Activated T-cell treated with anti-CD3 and anti-CD28 coated beads, Interleukin-2, amount 50 U/mL, for 4 hours (primary cell): ENCODE results near the gene RPL6. TPM values are rescaled to one million over a fixed set of nuclear protein-coding genes. Genes with fewer than 3 reads are reported as not detected.
"Not testable (repeated sequence)": the region's sequence is repeated elsewhere in the genome, so short reads cannot be mapped to it uniquely, and the experiment has no call there.

Experiments
- ATAC-seq, 2 donors: fragments of 200-7000 bp; cut with Tn5 transposase; one replicate each; pipeline ENCODE4 v1.10.0; 2021
- DNase-seq: peaks from one replicate; pipeline ENCODE4 v3.0.0-alpha.2; 2020
- H3K27me3 Mint-ChIP-seq: one replicate; pipeline ENCODE4 v1.8.0; 2021; ENCODE audit warnings: low read depth, mixed read lengths
- H3K36me3 Mint-ChIP-seq: one replicate; pipeline ENCODE4 v1.8.0; 2022; ENCODE audit warnings: mixed read lengths; ENCODE audit not compliant: insufficient read depth
- H3K4me1 Mint-ChIP-seq: one replicate; pipeline ENCODE4 v1.8.0; 2021; ENCODE audit warnings: low read depth, mixed read lengths
- H3K4me3 Mint-ChIP-seq: one replicate; pipeline ENCODE4 v1.8.0; 2021; ENCODE audit warnings: mild to moderate bottlenecking, moderate library complexity, mixed read lengths
- H3K9me3 Mint-ChIP-seq: one replicate; pipeline ENCODE4 v1.8.0; 2021; ENCODE audit warnings: mixed read lengths
- total RNA-seq, 3 donors: library from RNA; stranded (reverse); gene quantifications; one replicate each; pipeline ENCODE4 v1.2.1, GENCODE V29; 2021

The RPL6 gene
- total RNA-seq, 3 donors from 2014 or later, result 2,303 to 2,443 (median 2,407) TPM

DNA sequence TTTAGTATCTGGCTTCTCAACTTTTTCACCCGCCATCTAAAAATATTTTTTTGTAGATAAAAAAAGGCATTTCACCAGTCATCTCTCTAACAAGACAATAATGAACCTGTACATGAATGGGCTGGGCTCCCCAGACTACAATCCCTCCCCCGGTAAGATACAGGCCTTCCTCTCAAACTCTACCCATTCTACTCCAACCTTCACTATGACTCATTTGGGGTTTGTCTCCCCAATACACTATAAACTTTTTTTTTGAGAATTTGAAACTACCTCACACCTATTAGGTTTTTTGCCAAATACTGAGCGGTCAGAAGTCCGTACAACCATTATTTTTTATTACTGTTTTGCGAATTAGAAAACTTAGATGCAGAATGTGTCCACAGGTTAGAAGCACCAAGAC, 784 bp downstream of the RPL6 start:
- DNase-seq (peak; percentile 23), ATAC-seq (peak; percentile 38 to 46)

DNA sequence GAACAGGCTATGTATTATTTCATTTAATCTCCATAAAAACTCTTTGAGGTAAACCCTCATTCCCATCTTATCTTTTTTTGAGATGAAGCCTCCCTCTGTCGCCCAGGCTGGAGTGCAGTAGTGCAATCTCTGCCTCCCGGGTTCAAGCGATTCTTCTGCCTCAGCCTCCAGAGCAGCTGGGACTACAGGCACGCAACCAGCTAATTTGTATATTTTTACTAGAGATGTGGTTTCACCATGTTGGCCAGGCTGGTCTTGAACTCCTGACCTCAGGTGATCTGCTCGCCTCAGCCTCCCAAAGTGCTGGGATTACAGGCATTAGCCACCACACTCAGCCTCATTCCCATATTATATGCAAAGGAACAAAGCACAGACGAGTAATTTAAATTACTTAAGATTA, 1.7 kb downstream of the RPL6 start:
- not testable (repeated sequence) for ATAC-seq, DNase-seq, H3K27me3 Mint-ChIP-seq, H3K9me3 Mint-ChIP-seq
- Mint-ChIP-seq H3K4me1 (peaks cover 39% of the 10 kb centered on the region), H3K4me3 (peak overlapping the region; percentile 99), H3K36me3 (peaks cover 45% of the 10 kb centered on the region)

More for the DNA sequence above, 784 bp downstream of the RPL6 start:
- Mint-ChIP-seq H3K4me1 (peaks cover 39% of the 10 kb centered on the region), H3K9me3 (no peaks in the 10 kb centered on the region), H3K36me3 (peaks cover 45% of the 10 kb centered on the region), H3K4me3 (peak overlapping the region; percentile 99), H3K27me3 (no peaks in the 10 kb centered on the region)

DNA sequence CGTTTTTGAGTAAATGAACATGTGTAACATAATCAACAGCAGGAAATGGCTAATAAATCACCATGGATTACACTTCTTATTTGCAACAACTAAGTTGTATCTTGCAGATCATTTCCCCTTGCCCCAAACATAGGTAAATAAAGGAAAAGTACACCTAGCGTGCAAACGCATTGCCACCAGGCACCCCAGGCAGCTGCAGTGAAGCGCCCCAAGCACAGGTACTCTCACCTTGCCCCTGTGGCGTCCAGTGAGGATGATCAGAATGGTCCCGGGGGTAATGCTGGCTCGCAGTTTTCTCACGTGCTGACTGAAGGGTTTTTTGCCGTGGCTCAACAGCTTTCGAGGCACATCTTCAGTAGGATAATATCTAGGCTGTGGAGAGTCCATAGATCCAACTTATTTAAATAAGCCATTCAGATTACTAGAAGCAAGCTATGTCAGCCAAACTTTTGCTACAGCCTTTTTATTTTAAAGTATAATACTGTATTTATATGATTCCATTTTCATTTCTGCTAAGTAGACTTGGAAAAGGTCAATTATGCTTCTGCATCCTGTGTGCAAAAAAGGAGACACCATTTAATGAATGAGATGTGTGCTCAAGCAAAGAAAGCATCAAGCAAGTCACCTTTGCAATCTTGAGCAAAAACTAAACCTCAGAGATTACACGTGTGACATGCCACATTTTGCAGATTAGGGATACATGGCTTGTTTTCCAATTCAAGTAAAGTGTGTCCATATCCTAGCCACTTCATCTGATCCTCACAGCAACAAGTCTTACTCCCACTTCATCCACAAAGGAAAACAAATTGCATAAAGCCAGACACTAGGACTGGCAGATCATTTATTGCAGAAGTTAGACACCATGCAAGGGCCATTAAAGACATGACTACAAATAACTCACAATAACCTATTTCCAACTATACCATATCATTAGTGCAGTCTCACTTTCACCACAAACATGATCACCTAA, 2.6 kb downstream of the RPL6 start:
- Mint-ChIP-seq H3K27me3 (no peaks in the 10 kb centered on the region), H3K4me1 (peaks cover 39% of the 10 kb centered on the region), H3K36me3 (peaks cover 45% of the 10 kb centered on the region), H3K9me3 (no peaks in the 10 kb centered on the region), H3K4me3 (peak overlapping the region; percentile 99)
- ATAC-seq, result no peak
- DNase-seq, result no peak

DNA sequence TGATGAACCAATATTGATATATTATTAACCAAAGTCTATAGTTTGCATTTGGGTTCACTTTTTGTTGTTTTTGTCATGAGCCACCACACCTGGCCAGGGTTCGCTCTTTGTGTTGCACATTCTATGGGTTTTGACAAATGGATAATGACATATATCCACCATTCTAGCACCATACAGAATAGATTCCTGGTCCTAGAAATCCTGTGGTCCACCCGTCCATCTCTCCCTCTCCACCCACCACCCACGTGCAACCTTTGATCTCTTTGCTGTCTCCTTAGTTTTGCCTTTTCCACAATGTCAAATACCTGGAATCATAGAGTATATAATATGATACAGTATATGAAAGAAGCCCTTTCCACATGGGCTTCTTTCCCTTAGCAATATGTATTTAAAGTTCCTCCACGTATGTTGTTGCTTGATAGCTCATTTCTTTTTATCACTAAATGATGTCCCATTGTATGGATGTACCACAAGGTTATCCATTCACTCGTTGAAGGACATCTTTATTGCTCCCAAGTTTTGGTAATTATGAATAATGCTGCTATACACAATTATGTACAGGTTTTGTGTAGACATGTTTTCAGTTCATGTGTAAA, 7.4 kb downstream of the RPL6 start:
- Mint-ChIP-seq H3K9me3 (no peaks in the 10 kb centered on the region), H3K4me1 (peaks cover 17% of the 10 kb centered on the region), H3K27me3 (no peaks in the 10 kb centered on the region), H3K4me3 (no peak overlapping the region), H3K36me3 (peaks cover 23% of the 10 kb centered on the region)
- no peak for DNase-seq
- peak in 1 of 2 donors; percentile 29 for ATAC-seq

DNA sequence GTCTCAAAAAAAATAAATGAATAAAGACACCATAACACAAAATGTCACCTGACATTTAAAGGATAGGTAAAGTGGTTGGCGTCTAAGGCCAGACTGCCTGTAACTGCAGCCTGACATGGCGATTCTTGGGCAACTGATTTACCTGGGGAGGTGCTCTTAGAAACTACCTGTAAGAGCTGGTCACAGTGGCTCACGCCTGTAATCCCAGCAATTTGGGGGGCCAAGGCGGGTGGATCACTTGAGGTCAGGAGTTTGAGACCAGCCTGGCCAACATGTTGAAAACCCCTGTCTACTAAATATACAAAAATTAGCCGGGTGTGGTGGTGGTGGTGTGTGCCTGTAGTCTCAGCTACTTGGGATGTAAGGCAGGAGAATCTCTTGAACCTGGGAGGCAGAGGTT, 8.4 kb downstream of the RPL6 start:
- H3K4me3 Mint-ChIP-seq, result no peak overlapping the region
- H3K4me1 Mint-ChIP-seq, result peaks cover 9% of the 10 kb centered on the region
- ATAC-seq (no peak), DNase-seq (no peak)
- H3K27me3 Mint-ChIP-seq, result no peaks in the 10 kb centered on the region
- no peaks in the 10 kb centered on the region for H3K9me3 Mint-ChIP-seq
- H3K36me3 Mint-ChIP-seq, result peaks cover 15% of the 10 kb centered on the region

DNA sequence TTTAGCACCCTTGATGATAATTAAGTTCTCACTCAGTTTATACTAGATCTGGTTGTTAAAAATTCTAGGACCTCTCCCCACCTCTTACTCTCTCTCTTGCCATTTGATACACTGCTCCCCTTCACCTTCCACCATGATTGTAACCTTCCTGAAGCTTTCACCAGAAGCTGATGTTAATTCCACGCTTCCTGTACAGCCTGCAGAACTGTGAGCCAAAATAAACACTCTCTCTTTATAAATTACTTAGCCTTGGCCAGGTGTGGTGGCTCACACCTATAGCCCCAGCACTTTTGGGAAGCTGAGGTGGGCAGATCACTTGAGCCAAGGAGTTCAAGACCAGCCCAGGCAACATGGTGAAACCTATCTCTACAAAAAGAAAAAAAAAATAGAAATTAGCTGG, 16.1 kb downstream of the RPL6 start:
- Mint-ChIP-seq H3K36me3 (no peaks in the 10 kb centered on the region), H3K27me3 (peaks cover under 1% of the 10 kb centered on the region), H3K4me1 (no peaks in the 10 kb centered on the region), H3K4me3 (no peak overlapping the region), H3K9me3 (no peaks in the 10 kb centered on the region)
- ATAC-seq (no peak), DNase-seq (no peak)

DNA sequence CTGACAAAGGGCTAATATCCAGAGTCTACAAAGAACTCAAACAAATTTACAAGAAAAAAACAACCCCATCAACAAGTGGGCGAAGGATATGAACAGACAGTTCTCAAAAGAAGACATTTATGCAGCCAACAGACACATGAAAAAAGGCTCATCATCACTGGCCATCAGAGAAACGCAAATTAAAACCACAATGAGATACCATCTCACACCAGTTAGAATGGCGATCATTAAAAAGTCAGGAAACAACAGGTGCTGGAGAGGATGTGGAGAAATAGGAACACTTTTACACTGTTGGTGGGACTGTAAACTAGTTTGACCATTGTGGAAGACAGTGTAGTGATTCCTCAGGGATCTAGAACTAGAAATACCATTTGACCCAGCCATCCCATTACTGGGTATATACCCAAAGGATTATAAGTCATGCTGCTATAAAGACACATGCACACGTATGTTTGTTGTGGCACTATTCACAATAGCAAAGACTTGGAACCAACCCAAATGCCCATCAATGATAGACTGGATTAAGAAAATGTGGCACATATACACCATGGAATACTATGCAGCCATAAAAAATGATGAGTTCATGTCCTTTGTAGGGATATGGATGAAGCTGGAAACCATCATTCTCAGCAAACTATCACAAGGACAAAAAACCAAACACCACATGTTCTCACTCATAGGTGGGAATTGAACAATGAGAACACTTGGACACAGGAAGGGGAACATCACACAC, 19.3 kb downstream of the RPL6 start:
- DNase-seq, ATAC-seq, H3K4me3 Mint-ChIP-seq, H3K27me3 Mint-ChIP-seq, H3K36me3 Mint-ChIP-seq, H3K9me3 Mint-ChIP-seq: not testable (repeated sequence)
- peaks cover 11% of the 10 kb centered on the region for H3K4me1 Mint-ChIP-seq

DNA sequence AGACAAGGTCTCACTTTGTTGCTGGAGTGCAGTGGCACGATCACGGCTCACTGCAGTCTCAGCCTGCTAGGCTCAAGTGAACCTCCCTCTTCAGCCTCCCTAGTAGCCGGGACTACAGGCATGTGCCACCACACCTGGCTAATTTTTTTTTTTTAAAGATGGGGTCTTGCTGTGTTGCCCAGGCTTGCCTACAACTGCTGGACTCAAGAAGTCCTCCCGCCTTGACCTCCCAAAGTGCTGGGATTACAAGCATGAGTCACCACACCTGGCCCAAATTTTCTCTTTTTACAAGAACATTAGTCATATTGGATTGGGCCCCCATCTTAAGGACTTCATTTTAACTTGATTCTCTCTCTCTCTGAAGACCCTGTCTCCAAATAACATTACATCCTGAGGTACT, 20.2 kb downstream of the RPL6 start:
- Mint-ChIP-seq H3K4me1 (peaks cover 11% of the 10 kb centered on the region), H3K4me3 (no peak overlapping the region), H3K27me3 (peaks cover 3% of the 10 kb centered on the region), H3K9me3 (no peaks in the 10 kb centered on the region), H3K36me3 (no peaks in the 10 kb centered on the region)
- DNase-seq (no peak), ATAC-seq (no peak)

DNA sequence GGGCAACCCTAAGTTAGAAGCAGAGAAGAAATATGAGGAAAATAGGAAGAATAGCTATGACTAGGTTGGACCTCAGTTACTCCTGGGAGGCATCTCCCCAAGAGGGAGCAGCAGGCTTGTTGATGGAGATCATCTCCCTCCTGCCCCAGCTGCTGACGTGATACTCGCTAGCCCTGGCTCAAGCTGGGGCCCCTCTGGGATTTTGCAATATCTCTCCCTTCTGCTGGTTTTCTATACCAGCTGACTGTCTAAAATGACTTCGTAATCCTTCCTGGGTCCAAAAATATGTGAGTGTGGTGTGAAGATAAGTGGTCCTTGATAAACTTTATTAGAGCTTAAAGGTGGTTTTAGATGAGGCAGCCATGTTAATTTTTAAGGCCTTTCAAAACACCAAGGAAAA, 22.7 kb downstream of the RPL6 start:
- ATAC-seq (no peak), DNase-seq (no peak)
- Mint-ChIP-seq H3K4me3 (no peak overlapping the region), H3K9me3 (no peaks in the 10 kb centered on the region), H3K27me3 (peaks cover 3% of the 10 kb centered on the region), H3K4me1 (peaks cover 15% of the 10 kb centered on the region), H3K36me3 (no peaks in the 10 kb centered on the region)

DNA sequence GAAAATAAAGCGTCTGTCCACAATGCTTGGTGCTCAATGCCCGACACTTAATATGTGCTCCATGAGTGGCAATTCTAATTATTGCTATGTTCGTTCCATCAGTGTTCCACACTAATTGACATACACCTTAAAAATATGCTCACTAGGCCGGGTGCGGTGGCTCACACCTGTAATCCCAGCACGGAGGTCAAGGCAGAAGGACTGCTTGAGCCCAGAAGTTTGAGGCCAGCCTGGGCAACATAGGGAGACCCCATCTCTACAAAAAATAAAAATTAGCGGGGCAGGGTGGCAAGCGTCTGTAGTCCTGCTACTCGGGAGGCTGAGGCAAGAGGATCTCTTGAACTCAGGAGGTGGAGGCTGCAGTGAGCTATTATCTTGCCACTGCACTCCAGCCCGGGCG, 26.5 kb downstream of the RPL6 start:
- DNase-seq (no peak), ATAC-seq (no peak)
- H3K9me3 Mint-ChIP-seq, result no peaks in the 10 kb centered on the region
- H3K4me1 Mint-ChIP-seq, result peaks cover 33% of the 10 kb centered on the region
- H3K36me3 Mint-ChIP-seq, result no peaks in the 10 kb centered on the region
- peak overlapping the region; percentile 84 for H3K4me3 Mint-ChIP-seq
- H3K27me3 Mint-ChIP-seq, result no peaks in the 10 kb centered on the region

DNA sequence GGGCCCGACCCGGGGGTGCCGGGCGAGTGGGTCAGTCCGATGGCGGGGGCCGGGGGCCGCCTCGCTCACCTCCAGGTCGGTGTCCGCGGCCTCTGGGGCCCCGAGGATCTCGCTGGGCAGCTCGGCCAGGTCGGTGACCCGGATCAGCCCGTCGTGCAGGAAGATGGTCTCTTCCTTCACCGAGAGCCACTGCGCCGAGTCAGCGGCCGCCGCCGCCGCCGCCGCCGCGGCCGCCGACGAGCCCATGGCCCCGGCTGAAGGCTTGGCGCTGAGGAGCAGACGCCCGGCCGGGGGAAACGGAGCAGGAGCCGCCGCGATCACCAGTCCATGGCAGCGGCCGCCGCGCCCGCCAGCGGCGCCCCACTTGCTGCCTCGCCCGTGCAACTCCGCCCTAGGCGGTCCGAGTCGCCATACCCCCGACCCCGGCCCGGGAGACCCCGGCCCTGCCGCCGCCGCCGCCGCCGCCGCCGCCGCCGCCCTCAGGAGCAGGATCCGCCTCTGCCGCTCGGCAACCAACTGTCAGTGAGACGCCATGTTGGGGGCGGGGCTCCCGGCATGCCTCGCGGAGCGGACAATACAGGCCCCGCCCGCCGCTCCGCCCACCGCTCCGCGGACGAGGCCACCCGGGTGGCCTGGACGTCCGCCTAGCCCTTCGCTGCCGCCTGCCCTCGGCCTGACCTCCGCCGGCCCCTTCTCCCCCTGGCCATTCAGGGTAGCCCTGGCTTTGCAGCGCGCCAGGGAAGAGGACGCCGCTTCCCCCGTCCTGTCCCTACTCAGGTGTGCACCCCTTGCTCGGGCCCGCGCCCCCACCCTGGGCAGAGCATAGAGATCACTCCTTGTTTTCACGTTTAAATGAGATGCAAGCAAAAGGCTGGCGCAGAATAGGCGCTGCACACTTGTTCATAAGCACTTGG, 27.3 kb downstream of the RPL6 start, which contains the start of gene HECTD4:
Gene HECTD4, minus strand, starts transcription at position 549 of the 914 bp plus-strand sequence. Its CDS starts 303 bp downstream, at position 246.
- no peaks in the 10 kb centered on the region for H3K27me3 Mint-ChIP-seq

DNA sequence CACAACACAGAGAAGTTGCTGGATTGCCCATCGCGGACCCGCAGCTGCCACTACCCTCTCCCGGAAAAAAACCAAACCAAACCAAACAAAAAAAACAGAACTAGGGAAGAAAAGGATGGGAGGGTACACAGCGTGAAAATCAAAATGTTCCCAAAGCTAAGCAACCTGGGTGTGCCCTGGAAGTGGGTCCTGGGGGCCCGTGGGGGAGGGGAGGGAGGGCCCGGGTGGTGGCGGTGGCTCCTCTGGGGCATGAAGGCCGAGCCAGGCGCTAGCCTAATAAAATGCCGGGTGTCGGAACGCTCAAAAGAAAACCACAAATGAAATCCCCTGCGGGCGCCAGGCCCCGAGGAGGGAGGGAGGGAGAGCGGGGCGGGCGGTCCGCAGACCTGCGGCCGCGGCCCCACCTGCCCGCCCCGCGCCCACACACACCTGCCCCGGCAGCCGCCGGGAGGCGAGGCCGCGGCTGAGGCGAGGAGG, 28.0 kb downstream of the RPL6 start:
- Mint-ChIP-seq H3K9me3 (no peaks in the 10 kb centered on the region), H3K4me1 (peaks cover 25% of the 10 kb centered on the region), H3K36me3 (no peaks in the 10 kb centered on the region), H3K27me3 (no peaks in the 10 kb centered on the region), H3K4me3 (peak overlapping the region; percentile 96)
- DNase-seq, result no peak
- peak; percentile 46 to 49 for ATAC-seq

More for the DNA sequence above, 27.3 kb downstream of the RPL6 start, which contains the start of gene HECTD4:
- H3K4me1 Mint-ChIP-seq, result peaks cover 31% of the 10 kb centered on the region
- no peaks in the 10 kb centered on the region for H3K36me3 Mint-ChIP-seq
- DNase-seq, result peak; percentile 90
- peak within 1 kb of the TSS; percentile 96 for H3K4me3 Mint-ChIP-seq
- H3K9me3 Mint-ChIP-seq, result no peaks in the 10 kb centered on the region
- ATAC-seq, result peak; percentile 97 to 98

DNA sequence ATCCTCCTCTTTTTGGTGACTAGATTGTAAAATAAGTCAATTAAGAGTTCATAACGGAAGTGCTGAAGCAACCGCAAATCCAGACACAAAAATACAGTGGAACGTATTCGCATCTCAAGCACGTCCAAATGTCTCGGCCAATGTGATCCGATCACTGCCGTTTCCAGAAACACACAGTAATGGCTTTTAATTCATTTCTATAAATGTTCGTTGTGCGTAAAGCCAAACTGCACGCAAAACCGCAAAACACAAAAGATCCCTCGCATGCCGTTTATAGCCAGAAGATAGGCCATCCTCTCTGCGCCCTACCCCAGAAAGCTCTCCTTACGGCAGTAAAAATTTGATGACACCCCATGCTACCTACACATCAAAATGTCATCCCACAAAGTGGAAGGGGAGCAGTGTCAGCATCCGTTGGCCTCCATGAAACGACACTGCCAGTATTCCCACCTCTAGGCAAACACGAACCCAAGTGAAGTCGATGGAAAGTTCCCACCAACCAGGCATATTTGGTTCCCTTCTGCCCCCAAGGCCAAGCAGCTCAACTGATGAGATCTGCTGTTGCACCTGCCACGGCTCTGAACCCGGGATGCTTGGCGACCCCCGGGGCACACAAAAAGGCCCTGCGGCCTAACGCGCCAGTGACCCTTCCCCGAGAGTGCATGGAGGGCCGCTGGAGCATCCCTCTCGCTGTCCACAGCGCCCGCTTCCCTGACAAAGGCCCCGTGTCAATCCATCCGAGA, 28.6 kb downstream of the RPL6 start:
- H3K4me3 Mint-ChIP-seq, result peak overlapping the region; percentile 96
- H3K4me1 Mint-ChIP-seq, result peaks cover 24% of the 10 kb centered on the region
- no peaks in the 10 kb centered on the region for H3K27me3 Mint-ChIP-seq

More for the DNA sequence above, 28.6 kb downstream of the RPL6 start:
- no peaks in the 10 kb centered on the region for H3K36me3 Mint-ChIP-seq
- no peaks in the 10 kb centered on the region for H3K9me3 Mint-ChIP-seq
- ATAC-seq, result no peak
- DNase-seq, result no peak
